HAP-1 (cell line): ENCODE measurements around the gene PDGFC.
"Not testable (repeated sequence)": the region's sequence is repeated elsewhere in the genome, so short reads cannot be mapped to it uniquely, and the experiment has no call there.

Experiments
- DNase-seq, 2 experiments: peaks; one replicate each; pipeline ENCODE4 v3.0.0-alpha.2; 2016 to 2020; ENCODE audit warnings: low spot score in 2 of 2
- H3K27me3 ChIP-seq: fragments of 250-450 bp; sonication (Bioruptor Pico); 2 replicates; pipeline ENCODE4 v1.5.1; 2020; ENCODE audit warnings: low read depth, mild to moderate bottlenecking, moderate library complexity
- H3K36me3 ChIP-seq: fragments of 250-450 bp; sonication (Bioruptor Pico); replicated peaks from 2 replicates; pipeline ENCODE4 v1.5.1; 2020; ENCODE audit warnings: mild to moderate bottlenecking
- H3K4me1 ChIP-seq: fragments of 250-450 bp; sonication (Bioruptor Pico); 2 replicates; pipeline ENCODE4 v1.5.1; 2020; ENCODE audit warnings: mild to moderate bottlenecking
- H3K4me3 ChIP-seq: fragments of 250-450 bp; sonication (Bioruptor Pico); 2 replicates; pipeline ENCODE4 v1.5.1; 2020; ENCODE audit warnings: mild to moderate bottlenecking, moderate library complexity
- H3K9me3 ChIP-seq: fragments of 250-450 bp; sonication (Bioruptor Pico); 2 replicates; pipeline ENCODE4 v1.5.1; 2020; ENCODE audit warnings: mild to moderate bottlenecking, moderate library complexity
- in situ Hi-C: fragments of 300-500 bp; cut with MboI; formaldehyde crosslinking; loops from 3 replicates; pipeline ENCODE4 v1.14.3; 2020; ENCODE audit warnings: low sequenced_read_pairs, inconsistent platforms, mixed read lengths

The PDGFC gene

GRCh38 chr4:156939139-156939538 is 32.5 kb downstream of the PDGFC start:
- no peaks in the 10 kb centered on the region for H3K9me3 ChIP-seq
- no peaks in the 10 kb centered on the region for H3K27me3 ChIP-seq
- H3K36me3 ChIP-seq = no peaks in the 10 kb centered on the region; the same call in 1 of the 2 replicates
- in situ Hi-C loops = no loop called here
- no peak for DNase-seq
- H3K4me3 ChIP-seq = no peak overlapping the region
- H3K4me1 ChIP-seq = peaks cover 22% of the 10 kb centered on the region

GRCh38 chr4:156934259-156934635 is 37.4 kb downstream of the PDGFC start:
- Histone ChIP-seq H3K4me1 (peaks cover 18% of the 10 kb centered on the region), H3K9me3 (no peaks in the 10 kb centered on the region), H3K27me3 (no peaks in the 10 kb centered on the region), H3K36me3 (peaks cover 6% of the 10 kb centered on the region; the same call in 1 of the 2 replicates), H3K4me3 (no peak overlapping the region)
- in situ Hi-C loops = no loop called here
- no peak for DNase-seq

- Histone ChIP-seq H3K27me3 (no peaks in the 10 kb centered on the region), H3K4me1 (peaks cover 18% of the 10 kb centered on the region), H3K9me3 (no peaks in the 10 kb centered on the region), H3K4me3 (no peak overlapping the region), H3K36me3 (peaks cover 6% of the 10 kb centered on the region; the same call in 1 of the 2 replicates)
- DNase-seq = no peak
- in situ Hi-C loops = no loop called here
Observed at GRCh38 chr4:156933633-156934258, 37.9 kb downstream of the PDGFC start.

GRCh38 chr4:156932360-156932759 is 39.2 kb downstream of the PDGFC start:
- H3K4me3 ChIP-seq, in situ Hi-C loops, H3K9me3 ChIP-seq, DNase-seq, H3K36me3 ChIP-seq, H3K27me3 ChIP-seq: not testable (repeated sequence)
- H3K4me1 ChIP-seq = peaks cover 18% of the 10 kb centered on the region

- H3K9me3 ChIP-seq = peaks cover 2% of the 10 kb centered on the region; the same call in 1 of the 2 replicates
- no peaks in the 10 kb centered on the region for H3K27me3 ChIP-seq
- H3K4me1 ChIP-seq = peaks cover 18% of the 10 kb centered on the region
- peak; percentile 67 to 76 for DNase-seq
- in situ Hi-C loops = no loop called here
- H3K4me3 ChIP-seq = no peak overlapping the region
- H3K36me3 ChIP-seq = 0 out of 2 replicates have a peak, but pooled peaks cover 6% of the 10 kb centered on the region
Observed at GRCh38 chr4:156931267-156931666, 40.3 kb downstream of the PDGFC start.

- H3K27me3 ChIP-seq = no peaks in the 10 kb centered on the region
- peaks cover 2% of the 10 kb centered on the region; the same call in 1 of the 2 replicates for H3K9me3 ChIP-seq
- no peak for DNase-seq
- H3K4me1 ChIP-seq = peaks cover 18% of the 10 kb centered on the region
- in situ Hi-C loops = no loop called here
- H3K4me3 ChIP-seq = no peak overlapping the region
- 0 out of 2 replicates have a peak, but pooled peaks cover 6% of the 10 kb centered on the region for H3K36me3 ChIP-seq
Observed at GRCh38 chr4:156929386-156930105, 42.1 kb downstream of the PDGFC start.

GRCh38 chr4:156924774-156925315 is 46.8 kb downstream of the PDGFC start:
- no peak for DNase-seq
- Histone ChIP-seq H3K4me1 (peaks cover 3% of the 10 kb centered on the region; the same call in 1 of the 2 replicates), H3K4me3 (no peak overlapping the region), H3K9me3 (peaks cover 2% of the 10 kb centered on the region; the same call in 1 of the 2 replicates), H3K36me3 (no peaks in the 10 kb centered on the region; the same call in 1 of the 2 replicates), H3K27me3 (no peaks in the 10 kb centered on the region)
- in situ Hi-C loops = no loop called here

- H3K4me3 ChIP-seq = no peak overlapping the region
- H3K9me3 ChIP-seq = peaks cover 2% of the 10 kb centered on the region; the same call in 1 of the 2 replicates
- in situ Hi-C loops = no loop called here
- H3K4me1 ChIP-seq = peaks cover 3% of the 10 kb centered on the region; the same call in 1 of the 2 replicates
- no peaks in the 10 kb centered on the region; the same call in 1 of the 2 replicates for H3K36me3 ChIP-seq
- DNase-seq = no peak
- H3K27me3 ChIP-seq = no peaks in the 10 kb centered on the region
Observed at GRCh38 chr4:156923525-156923924, 48.1 kb downstream of the PDGFC start.

GRCh38 chr4:156915221-156915620 is 56.4 kb downstream of the PDGFC start:
- in situ Hi-C loops = no loop called here
- Histone ChIP-seq H3K4me1 (peaks cover 4% of the 10 kb centered on the region; the same call in 1 of the 2 replicates), H3K9me3 (no peaks in the 10 kb centered on the region), H3K4me3 (no peak overlapping the region), H3K27me3 (no peaks in the 10 kb centered on the region), H3K36me3 (no peaks in the 10 kb centered on the region)
- DNase-seq = no peak

- H3K4me1 ChIP-seq = peaks cover 4% of the 10 kb centered on the region; the same call in 1 of the 2 replicates
- no peak overlapping the region for H3K4me3 ChIP-seq
- no peaks in the 10 kb centered on the region for H3K9me3 ChIP-seq
- no peak for DNase-seq
- no peaks in the 10 kb centered on the region for H3K36me3 ChIP-seq
- in situ Hi-C loops = no loop called here
- no peaks in the 10 kb centered on the region for H3K27me3 ChIP-seq
Observed at GRCh38 chr4:156913234-156913633, 58.4 kb downstream of the PDGFC start.

- Histone ChIP-seq H3K27me3 (no peaks in the 10 kb centered on the region), H3K36me3 (no peaks in the 10 kb centered on the region), H3K4me3 (no peak overlapping the region), H3K9me3 (no peaks in the 10 kb centered on the region), H3K4me1 (peaks cover 15% of the 10 kb centered on the region)
- in situ Hi-C loops = no loop called here
- no peak for DNase-seq
Observed at GRCh38 chr4:156909010-156909409, 62.6 kb downstream of the PDGFC start.

- no peaks in the 10 kb centered on the region for H3K9me3 ChIP-seq
- in situ Hi-C loops = no loop called here
- H3K36me3 ChIP-seq = no peaks in the 10 kb centered on the region
- H3K27me3 ChIP-seq = no peaks in the 10 kb centered on the region
- DNase-seq = peak in 1 of 2 experiments; percentile 86
- H3K4me1 ChIP-seq = peaks cover 15% of the 10 kb centered on the region
- H3K4me3 ChIP-seq = no peak overlapping the region
Observed at GRCh38 chr4:156906325-156906724, 65.3 kb downstream of the PDGFC start.

GRCh38 chr4:156901871-156902270 is 69.7 kb downstream of the PDGFC start:
- in situ Hi-C loops = no loop called here
- no peak overlapping the region for H3K4me3 ChIP-seq
- H3K9me3 ChIP-seq = no peaks in the 10 kb centered on the region
- no peaks in the 10 kb centered on the region for H3K36me3 ChIP-seq
- H3K27me3 ChIP-seq = no peaks in the 10 kb centered on the region
- peaks cover 8% of the 10 kb centered on the region for H3K4me1 ChIP-seq
- DNase-seq = no peak
